ENCODE results near the gene PARD3.

- TF ChIP-seq POLR2AphosphoS5 (IDR thresholded peaks at IDR 0.05) = no peak
- TF ChIP-seq CTCF (IDR thresholded peaks at IDR 0.05) = no peak
- no peak for TF ChIP-seq POLR2A (IDR thresholded peaks at IDR 0.05)
- TF ChIP-seq EP300 (IDR thresholded peaks at IDR 0.05) = no peak
These were observed 415.0 kb downstream of the PARD3 start for GRCh38 chr10:34400075-34400474.
